Measurements from ENCODE around the gene AVPR2. TPM values are rescaled to one million over a fixed set of nuclear protein-coding genes. Genes with fewer than 3 reads are reported as not detected.

Gene AVPR2
- total RNA-seq, 1 donor = not detected

- no peak overlapping the region for H3K4me3 ChIP-seq (ENCODE audit: insufficient read depth, low read length)
- H3K79me2 ChIP-seq (ENCODE audit: insufficient read depth, low read length) = no peaks in the 10 kb centered on the region
These were observed 51.8 kb downstream of the AVPR2 start for GRCh38 chrX:153956044-153956907.

More at GRCh38 chrX:153956044-153956907, 51.8 kb downstream of the AVPR2 start:
- Histone ChIP-seq H4K20me1 (ENCODE audit: insufficient read depth, low read length) (peaks cover 3% of the 10 kb centered on the region), H3K27me3 (ENCODE audit: insufficient read depth, low read length) (no peaks in the 10 kb centered on the region), H3K36me3 (ENCODE audit: insufficient read depth, low read length) (peaks cover 71% of the 10 kb centered on the region), H3K4me1 (ENCODE audit: insufficient read depth, low read length) (no peaks in the 10 kb centered on the region), H2AFZ (ENCODE audit: low read length) (no peak overlapping the region), H3K9me3 (ENCODE audit: low read depth, low read length) (no peaks in the 10 kb centered on the region), H3K27ac (ENCODE audit: low read depth, low read length) (no peak overlapping the region), H3K4me2 (ENCODE audit: insufficient read depth, low read length) (no peak overlapping the region)
- TF ChIP-seq, protein P1, sequence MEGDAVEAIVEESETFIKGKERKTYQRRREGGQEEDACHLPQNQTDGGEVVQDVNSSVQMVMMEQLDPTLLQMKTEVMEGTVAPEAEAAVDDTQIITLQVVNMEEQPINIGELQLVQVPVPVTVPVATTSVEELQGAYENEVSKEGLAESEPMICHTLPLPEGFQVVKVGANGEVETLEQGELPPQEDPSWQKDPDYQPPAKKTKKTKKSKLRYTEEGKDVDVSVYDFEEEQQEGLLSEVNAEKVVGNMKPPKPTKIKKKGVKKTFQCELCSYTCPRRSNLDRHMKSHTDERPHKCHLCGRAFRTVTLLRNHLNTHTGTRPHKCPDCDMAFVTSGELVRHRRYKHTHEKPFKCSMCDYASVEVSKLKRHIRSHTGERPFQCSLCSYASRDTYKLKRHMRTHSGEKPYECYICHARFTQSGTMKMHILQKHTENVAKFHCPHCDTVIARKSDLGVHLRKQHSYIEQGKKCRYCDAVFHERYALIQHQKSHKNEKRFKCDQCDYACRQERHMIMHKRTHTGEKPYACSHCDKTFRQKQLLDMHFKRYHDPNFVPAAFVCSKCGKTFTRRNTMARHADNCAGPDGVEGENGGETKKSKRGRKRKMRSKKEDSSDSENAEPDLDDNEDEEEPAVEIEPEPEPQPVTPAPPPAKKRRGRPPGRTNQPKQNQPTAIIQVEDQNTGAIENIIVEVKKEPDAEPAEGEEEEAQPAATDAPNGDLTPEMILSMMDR (IDR thresholded peaks at IDR 0.05; ENCODE audit: extremely low read depth, low read depth, low read length) = no peak
- no peak for DNase-seq (ENCODE audit: insufficient read length, low spot score, missing footprints)

Other genes starting within 250 kb of the AVPR2 start
- gene PNCK, start 230.9 kb upstream of the AVPR2 start, total RNA-seq = 0.29 and 0.36 TPM in 2 replicates
- gene SLC6A8, start 216.7 kb upstream of the AVPR2 start, total RNA-seq = 15.3 and 19.5 TPM in 2 replicates
- 114 and 118 TPM in 2 replicates for gene BCAP31, start 180.3 kb upstream of the AVPR2 start, total RNA-seq
- gene ABCD1, start 179.8 kb upstream of the AVPR2 start, total RNA-seq = 14.1 and 16.3 TPM in 2 replicates
- 2.7 and 4.3 TPM in 2 replicates for gene PLXNB3, start 140.4 kb upstream of the AVPR2 start, total RNA-seq
- 0.36 TPM in 1 of 2 replicates, not detected in the other for gene SRPK3, start 123.6 kb upstream of the AVPR2 start, total RNA-seq
- 40.2 and 42.7 TPM in 2 replicates for gene IDH3G, start 110.3 kb upstream of the AVPR2 start, total RNA-seq
- gene SSR4, start 110.0 kb upstream of the AVPR2 start, total RNA-seq = 156 and 172 TPM in 2 replicates
- gene PDZD4, start 74.1 kb upstream of the AVPR2 start, total RNA-seq = under 0.01 TPM in 2 replicates
- under 0.01 TPM in 2 replicates for gene L1CAM, start 18.5 kb upstream of the AVPR2 start, total RNA-seq
- 0.88 and 1.4 TPM in 2 replicates for gene ARHGAP4, start 21.6 kb downstream of the AVPR2 start, total RNA-seq
- 43.4 and 46.3 TPM in 2 replicates for gene NAA10, start 30.4 kb downstream of the AVPR2 start, total RNA-seq
- gene RENBP, start 40.0 kb downstream of the AVPR2 start, total RNA-seq = 6.5 TPM in 2 replicates
- gene HCFC1, start 67.1 kb downstream of the AVPR2 start, total RNA-seq = 22.1 and 24.6 TPM in 2 replicates
- 6.9 and 8.5 TPM in 2 replicates for gene TMEM187, start 68.1 kb downstream of the AVPR2 start, total RNA-seq
- 99.5 and 100 TPM in 2 replicates for gene IRAK1, start 115.2 kb downstream of the AVPR2 start, total RNA-seq
- gene MECP2, start 193.0 kb downstream of the AVPR2 start, total RNA-seq = 31.1 and 33.3 TPM in 2 replicates
- not detected in 2 replicates for gene OPN1LW, start 239.6 kb downstream of the AVPR2 start, total RNA-seq